Stimulated activated CD4-positive, alpha-beta T cell treated with anti-CD3 and anti-CD28 coated beads, Interleukin-12 subunit alpha, Interleukin-12 subunit beta, amount 100 ng/mL, for 4 hours (primary cell): ENCODE data around the gene TLCD1.
"Not testable (repeated sequence)": the region's sequence is repeated elsewhere in the genome, so short reads cannot be mapped to it uniquely, and the experiment has no call there.

ENCODE experiments used
- DNase-seq: peaks from one replicate; pipeline ENCODE4 v3.0.0-alpha.2; 2020

Gene TLCD1

DNA sequence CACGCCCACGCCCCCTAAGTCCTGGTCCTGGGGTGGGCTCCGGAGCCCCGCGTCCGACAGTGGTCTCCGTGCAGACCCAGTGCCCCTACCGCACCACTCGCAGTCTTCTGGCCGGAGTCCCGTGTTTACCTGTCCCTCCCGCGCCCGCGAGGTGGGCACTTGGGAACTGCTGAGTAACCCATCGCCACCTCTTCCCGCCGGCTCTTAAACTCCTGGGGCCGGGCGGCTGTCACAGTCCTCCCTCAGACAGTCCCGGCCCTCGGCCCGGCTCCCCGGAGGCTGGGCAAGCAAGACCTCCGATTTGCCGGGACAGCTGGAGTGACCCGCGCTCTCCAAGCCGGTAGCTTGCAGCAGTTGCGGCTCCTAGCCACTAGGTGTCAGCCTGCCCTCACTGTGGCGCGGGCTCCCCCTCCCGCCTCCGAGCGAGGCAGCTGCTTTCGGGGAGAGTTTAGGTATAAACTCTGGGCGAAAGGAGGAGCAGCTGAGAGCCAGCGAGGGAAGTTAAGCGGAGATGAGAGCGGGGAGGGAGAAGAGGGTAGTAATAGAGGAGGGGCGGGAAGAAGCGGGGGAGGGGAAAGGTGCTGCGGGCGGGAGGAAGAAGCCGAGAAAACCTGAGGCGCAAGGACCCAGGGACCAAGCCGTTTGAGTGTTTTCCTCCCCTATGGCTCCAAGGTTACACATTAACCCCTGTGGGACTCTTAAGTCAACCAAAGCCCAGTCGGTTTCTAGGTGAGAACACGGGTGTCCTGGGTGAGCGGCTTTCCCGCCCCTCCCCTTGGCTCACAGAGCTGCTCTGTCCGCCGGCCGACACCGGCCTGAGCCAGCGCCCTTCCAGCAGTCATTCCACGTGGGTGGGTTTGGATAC lies 826 bp upstream of the TLCD1 start:
- DNase-seq = peak; percentile 90

DNA sequence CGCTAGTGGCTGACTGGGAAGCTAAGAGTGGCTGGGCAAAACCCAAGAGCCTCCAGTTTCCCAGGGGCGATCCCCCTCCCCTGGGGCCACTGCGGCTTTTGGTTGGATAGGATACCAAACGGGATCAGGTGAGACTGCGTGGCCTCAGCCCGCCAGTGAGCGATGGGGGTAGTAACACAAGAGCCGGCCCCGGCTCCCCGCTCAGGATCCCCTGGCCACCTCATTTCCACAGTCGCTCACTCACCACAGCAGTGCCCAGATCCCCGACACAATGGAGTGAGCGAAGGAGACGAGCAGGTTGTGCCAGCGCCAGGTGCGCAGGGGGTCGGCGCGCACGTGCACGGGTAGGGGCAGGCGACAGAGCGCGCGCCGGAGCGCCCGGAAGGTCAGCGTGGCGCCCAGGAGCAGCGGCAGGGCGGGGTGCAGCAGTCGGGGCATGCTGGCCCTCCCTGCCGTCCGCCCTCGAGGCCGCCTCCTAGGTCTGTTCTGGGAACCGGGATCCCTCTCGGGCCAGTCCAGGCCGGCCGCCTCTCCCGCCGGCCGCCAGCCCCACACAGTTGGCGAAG lies 290 bp downstream of the TLCD1 start:
- no peak for DNase-seq

DNA sequence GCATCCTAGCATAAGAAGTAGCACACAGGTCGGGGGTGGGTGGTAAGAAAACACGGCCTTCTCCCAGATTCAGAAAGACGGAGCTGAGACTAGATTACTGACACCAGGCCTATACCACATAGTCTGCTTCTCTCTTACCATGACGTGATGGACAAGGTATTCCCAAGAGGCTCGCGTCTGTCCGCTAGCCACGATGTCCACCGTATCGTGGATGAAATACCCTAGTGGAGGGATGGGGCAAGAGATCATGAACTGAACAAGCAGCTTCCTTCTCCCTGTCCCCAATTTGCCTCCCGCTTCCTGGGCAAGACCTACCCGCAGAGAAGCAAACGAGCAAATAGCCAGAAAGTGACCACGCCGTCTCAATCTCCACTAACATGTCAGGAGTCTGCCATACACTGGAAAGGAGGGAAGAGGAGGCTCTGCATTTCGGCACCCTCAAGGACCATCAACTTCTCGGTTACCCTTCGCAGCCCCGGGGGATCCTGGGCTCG lies 820 bp downstream of the TLCD1 start:
- DNase-seq = peak; percentile 44

DNA sequence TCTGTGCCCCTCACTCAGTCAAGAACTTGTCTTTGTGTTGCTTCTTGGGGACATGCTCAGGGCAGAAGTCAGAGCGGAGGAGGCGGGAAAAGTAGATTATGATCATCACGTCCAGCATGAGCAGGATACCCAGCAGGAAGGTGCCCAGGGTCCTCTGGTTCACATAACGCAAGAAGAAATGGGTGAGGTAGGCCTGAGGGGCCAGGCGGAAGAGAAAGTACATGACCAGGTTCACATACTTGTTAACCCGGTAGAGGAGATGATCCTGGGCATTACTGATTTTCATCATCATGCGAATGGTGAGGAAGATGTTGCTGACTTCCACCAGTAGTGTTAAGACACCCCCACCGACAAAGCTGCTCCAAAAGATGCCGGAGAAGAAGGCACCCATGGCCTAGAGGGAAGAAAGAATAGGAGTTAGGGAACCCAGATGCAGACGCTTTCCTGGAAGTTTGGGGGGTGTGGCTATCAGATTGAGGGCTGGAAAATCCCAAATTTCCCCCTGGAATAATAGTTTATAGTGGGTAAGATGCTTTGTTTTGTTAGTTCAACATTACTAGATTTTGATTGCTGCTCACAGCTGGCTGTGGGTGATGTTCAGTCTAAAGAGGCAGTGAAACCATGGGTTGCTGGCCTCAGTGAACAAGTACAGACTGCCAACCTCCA lies 1.4 kb downstream of the TLCD1 start:
- DNase-seq = no peak

DNA sequence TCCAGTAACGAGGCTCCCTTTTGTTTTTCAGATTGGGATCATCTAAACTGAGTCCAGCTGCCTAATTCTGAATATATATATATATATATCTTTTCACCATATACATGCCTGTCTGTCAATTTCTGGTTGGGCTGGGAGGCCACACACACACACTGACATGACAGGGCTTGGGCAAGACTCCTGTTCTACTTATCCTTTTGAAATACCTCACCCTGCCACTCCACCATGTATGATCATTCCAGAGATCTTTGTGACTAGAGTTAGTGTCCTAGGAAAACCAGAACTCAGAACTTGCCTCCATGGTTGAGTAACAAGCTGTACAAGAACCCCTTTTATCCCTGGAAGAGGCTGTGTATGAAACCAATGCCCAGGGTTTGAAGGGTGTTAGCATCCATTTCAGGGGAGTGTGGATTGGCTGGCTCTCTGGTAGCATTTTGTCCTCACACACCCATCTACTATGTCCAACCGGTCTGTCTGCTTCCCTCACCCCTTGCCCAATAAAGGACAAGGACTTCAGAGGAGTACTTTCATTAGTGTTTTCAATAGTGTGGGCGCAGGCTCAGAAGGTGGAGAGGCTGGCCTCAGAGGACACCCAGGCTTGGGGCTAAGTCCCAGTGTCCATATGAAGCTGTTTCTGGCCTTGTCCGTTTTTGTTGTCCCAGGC lies 2.1 kb downstream of the TLCD1 start:
- DNase-seq = not testable (repeated sequence)

DNA sequence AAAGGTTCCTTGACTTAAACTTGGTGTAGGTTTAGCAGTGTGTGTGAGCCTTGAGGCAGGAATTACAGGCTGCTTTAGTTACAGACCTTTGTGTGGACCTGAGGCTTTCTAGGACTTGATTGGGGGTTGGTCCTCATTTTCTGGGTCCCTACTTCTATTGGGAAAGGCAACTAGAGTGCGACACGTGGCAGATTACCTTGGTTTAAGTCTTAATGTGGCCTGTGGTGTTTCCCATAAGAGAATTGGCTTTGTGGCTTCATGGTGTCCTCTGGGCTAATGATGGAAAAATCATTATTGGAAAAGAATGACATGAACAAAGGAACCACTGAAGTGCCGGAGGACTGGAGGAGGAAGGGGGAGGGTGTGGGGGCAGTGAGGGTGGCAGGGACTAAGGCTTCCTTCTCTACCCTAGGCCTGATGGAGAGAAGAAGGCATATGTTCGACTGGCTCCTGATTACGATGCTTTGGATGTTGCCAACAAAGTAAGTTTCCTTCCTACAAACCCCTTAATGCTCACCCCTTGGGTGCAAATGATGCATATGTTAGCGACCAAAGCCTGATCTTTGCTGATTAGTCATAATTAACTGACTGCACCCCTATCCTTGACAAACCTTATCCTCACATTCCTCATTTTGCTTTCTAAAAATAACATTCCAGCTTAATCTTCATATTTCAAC lies 2.7 kb downstream of the TLCD1 start:
- DNase-seq = no peak

DNA sequence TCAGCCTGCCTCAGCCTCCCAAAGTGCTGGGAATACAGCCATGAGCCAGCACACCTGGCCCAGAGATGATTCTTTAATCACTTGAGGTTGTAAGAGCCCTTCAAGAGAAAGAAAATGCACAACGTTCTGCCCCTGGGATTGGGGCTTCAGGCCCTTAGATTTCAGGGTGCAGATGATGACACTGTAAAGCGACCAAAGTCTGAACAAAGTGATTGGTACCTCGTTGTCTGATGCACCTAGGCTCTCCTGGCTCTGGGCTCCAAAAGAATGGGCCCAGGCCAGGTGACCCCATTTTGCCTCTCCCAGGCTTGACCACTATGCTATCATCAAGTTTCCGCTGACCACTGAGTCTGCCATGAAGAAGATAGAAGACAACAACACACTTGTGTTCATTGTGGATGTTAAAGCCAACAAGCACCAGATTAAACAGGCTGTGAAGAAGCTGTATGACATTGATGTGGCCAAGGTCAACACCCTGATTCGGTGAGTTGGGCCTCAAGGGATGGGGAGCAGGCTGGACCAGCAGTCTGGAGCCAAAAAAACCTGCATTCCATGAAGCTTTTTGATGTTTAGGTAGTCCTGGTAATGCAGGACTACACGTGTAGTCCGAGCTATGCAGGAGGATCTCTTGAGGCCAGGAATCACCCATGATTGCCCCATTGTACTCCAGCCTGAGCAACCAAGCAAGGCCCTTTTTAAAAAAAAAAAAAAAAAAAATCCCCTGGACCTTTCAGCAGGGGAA lies 3.4 kb downstream of the TLCD1 start:
- no peak for DNase-seq

DNA sequence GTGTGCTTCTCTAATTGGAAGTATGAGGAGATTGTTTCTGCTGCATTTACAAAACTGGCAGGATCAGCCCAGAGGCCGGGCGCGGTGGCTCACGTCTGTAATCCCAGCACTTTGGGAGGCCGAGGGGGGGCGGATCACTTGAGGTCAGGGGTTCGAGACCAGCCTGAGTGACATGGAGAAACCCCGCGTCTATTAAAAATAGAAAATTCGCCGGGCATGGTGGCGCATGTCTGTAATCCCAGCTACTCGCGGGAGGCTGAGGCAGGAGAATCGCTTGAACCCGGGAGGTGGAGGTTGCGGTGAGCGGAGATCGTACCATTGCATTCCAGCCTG lies 5.1 kb downstream of the TLCD1 start:
- not testable (repeated sequence) for DNase-seq

DNA sequence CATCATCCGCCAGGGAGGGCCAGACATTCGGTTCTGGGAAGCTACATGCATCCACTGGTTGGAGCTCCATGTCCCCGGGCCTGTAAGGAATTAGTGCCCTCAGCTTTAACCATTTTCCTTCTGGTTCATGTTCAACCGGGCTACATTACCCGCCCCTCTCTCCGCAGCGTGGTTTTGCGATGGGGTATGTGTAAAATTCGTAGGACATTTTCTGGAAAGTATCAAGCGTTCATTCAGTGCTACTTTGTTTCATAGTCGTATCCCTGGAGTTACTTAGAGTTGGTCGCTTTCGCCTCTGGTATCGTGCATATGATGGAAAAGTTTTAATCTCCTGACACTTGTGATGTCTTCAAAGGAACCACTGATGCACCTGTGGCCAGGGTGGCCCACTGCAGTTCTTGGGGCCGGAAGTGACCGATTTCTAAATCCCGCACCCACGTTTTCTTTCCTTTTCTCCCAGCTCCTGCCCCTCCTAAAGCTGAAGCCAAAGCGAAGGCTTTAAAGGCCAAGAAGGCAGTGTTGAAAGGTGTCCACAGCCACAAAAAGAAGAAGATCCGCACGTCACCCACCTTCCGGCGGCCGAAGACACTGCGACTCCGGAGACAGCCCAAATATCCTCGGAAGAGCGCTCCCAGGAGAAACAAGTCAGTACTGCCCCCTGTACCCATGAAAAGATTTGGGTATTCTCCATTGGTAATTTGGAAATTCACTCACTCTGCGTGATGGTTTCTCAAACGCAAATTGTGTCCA lies 5.6 kb downstream of the TLCD1 start:
- DNase-seq = peak; percentile 33

DNA sequence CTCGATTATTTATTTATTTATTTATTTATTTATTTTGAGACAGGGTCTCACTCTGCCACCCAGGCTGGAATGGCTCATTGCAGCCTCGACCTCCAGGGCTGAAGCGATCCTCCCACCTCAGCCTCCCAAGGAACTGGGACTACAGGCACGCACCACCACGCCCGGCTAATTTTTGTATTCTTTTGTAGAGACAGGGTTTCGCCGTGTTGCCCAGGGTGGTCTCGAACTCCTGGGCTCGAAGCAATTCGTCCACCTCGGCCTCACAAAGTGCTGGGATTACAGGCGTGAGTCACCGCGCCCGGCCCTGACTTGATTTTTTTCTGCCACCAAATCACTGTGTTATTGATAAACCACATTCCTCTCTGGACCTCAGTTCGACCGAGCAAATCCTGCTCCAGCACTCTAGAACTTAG lies 7.0 kb downstream of the TLCD1 start:
- no peak for DNase-seq

DNA sequence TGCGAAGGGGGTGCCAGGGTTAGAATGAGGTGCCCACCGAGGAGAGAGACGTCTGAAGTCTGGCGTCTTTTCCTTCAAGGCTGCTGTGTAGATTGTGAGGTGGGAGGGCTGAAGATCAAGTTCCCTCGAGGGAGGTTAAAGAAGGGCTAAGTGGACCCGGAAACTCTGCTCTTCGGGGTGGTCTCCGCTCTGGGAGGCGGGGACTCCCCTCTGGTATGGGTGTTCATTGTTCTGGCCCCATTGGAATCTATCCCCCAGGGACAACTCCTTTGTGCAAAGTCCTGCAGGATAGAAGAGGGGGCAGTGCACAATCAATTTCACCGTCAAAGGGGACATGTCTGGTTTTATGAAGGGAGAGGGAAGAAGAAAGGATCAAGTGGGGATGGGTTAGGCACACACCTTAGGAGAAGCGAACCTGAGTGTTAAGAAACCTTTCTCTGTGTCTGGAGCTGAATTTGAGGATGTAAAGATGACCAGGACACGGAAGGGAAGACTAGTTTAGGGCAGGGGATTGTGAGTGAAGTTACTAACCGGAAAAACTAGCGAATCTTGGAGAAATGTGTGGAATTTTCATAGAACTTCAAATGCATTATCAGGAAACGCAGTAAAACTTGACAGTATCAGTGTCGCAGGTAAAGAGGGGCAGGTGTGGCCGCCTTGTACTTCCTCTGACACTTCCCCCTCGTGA lies 7.6 kb downstream of the TLCD1 start:
- DNase-seq = no peak

DNA sequence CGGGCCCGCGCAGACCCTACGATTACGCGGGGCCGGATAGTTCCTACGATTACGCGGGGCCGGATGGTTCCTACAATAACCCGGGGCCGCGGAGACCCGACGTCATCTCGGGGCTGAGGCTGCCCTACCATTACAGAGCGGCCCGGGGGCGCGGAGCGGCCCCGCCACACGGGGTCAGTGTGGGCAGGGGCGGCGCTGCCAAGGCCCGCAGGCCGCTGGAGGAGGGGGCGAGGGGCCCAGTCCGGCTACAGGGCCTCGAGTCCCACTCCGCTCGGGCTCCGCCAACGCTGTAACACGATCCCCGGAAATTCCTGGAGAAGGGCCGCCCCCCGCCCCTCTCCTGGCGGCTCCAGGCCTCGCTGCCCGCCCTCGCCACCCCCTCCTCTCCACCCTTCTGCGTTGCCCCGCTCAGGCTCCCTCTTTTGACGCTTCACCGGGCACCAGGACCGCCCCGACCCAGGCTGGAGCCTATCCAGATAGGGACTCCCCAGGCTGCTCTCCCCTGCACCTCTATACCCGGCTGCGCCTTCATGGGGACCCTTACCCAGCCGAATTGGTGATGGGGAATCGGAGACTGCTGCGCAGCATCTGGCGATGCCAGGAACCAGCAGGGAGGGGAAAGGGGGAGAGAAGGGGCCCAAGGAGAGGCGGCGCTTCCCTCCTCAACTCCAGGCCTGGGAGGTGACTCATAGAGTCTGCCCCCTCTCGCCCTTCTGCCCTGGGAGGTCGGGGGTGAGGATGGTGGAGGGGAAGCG lies 8.3 kb downstream of the TLCD1 start, which contains the start of gene RAB34:
Gene RAB34 (minus strand): TSS at position 291 of the 755 bp plus-strand sequence. CDS start 602 bp downstream, outside the sequence.
- DNase-seq = peak; percentile 43

DNA sequence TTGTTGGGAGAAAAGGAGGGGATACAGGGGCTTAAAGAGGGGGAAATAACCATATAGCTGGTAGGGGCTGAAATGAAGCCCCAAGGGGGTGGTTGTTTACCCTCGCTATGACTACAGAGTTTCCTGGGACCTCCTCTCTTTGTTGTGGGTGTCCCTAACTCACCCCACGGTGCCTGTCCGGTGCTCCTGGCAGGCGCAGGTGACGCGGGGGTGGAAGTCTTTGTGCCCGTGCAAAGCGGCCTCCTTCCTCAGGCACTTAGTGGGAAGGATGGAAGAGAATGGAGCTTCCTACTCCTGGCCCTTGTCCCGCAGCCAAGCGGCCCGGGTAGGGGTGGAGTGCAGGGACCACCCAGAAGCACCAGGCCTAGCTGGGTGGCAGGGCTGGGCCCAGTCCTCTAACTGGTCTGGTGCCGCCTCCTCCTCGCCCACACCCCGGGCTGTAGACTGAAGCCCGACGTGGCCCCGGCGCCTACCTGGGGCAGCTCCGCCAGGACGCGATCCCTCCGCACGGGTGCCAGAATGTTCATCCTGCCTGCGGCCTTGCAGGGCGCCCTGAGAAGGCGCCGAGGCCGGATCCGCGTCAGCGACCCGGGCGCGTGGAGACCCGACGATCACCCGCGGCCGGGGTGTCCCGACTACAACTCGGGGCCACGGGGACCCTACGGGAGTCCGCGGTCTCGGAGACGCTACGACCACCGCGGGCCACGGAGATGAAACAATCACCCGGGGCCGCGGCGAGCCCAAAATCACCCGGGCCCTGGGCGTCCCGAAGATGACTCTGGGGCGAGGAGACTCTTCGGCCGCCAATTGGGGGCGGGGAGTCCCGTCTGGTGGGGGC lies 9.1 kb downstream of the TLCD1 start:
- DNase-seq = peak; percentile 24

DNA sequence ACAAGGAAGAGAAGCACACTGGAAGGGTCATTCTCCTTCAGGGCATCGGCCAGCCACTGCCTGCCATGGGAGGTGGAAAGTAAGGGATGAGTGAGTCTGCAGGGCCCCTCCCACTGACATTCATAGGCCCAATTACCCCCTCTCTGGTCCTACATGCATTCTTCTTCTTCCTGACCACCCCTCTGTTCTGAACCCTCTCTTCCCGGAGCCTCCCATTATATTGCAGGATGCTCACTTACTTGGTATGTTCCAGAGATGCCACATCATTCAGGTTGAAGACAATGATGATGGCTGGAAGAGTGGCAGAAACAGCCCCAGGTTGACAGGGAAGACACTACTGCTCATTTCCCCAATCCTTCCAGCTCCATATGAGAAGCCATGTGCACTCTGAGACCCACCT lies 10.8 kb downstream of the TLCD1 start:
- DNase-seq = no peak

DNA sequence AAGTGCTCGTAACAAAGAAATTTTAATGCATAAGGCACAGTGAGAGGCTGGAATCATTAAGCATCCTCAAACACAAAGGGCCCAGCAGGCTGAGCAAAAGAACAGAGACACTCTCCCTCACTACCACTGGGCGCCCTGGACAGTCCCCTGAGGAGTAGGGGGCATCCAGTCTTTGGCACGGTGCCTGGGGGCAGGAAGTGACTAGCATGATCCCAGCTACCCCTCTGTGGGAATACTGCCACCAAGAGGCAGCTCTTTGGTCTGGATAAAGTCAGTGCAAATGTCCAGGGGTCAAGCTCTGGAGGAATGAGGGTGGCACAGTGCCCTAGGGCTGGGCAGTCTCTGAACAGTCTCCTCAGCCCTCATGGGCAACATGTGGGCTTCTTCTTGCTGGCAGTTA lies 11.8 kb downstream of the TLCD1 start:
- no peak for DNase-seq

DNA sequence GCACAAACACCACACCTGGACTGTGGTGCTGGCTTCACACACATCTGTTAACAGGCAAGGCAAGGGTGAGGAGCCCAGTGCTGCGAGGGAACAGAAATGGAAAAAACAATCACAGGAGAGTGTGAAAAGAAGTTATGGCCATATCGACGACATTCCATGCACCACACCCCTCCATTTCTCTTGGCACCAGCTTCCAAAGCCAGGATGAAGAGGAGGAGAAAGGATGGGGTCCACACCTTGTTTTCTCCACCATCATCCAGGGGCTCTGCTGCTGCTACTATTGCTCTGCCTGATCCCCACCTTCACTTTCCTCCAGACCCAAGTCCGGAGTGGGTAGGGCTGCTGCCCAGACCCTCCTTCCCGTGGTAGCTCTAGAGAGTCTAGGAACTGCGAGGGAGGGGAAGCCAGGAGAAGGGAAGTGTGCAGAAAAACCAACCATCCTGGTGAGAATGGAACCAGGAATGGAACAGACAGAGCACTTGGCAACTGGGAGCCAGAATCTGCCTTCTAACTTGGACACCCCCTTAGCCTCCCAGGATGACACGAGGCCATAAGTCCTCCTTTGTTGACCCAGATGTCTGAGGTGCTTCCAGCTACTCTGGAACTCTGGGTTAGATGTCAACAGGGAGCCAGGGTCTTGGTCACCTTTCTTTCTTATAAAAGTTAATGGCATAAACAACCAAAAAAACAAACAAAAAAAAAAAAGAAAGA lies 13.2 kb downstream of the TLCD1 start:
- no peak for DNase-seq

DNA sequence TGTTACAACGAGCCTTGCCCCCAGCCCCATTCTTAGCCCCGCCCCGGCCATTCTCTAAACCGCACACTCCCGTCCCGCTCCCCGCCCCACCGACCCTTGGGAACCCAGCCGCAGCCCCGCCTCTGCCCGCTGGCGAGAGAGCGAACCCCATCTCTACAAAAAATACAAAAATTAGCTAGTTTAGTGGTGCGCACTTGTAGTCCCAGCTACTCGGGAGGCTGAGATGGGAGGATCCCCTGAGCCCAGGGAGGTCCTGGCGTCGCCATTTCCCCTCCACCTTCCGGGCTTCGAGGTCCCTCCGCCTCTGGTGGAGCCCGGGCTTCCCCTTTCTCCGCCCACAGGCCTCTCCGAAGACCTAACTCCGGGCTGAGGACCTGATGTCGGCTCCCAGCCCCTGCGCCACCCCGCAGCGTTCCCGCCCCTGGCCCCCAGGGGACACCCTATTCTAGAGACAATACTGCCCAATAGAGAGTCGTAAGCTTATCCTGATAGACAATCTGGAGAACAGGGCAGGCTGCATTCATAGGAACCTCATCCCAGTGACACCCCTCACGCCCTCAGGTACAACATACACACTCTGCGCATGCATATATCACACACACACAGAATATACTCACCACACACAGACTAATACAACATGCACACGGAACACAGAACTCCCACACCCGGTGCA lies 13.9 kb downstream of the TLCD1 start:
- DNase-seq = peak; percentile 65

DNA sequence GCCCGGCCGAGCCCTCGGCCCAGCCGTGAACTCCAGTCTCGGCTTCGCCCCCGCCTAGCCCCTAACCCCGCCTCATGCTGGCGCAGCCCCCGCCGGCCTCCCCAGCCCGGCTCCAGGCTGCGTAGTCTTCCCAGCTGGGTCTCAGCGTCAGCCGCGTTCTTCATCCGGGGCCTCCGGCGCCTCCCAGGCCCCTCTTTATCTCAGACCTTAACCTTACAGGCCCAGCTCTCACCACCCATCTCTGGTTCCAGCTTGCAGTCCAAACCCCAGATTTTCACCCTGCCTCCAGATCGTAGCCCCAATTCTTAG lies 14.4 kb downstream of the TLCD1 start, which contains the start of gene PROCA1:
Gene PROCA1 (minus strand): TSS at position 166 of the 309 bp plus-strand sequence. CDS start 228 bp downstream, outside the sequence.
- no peak for DNase-seq
